A673 (cell line): ENCODE results near the gene MAP2. TPM values are rescaled to one million over a fixed set of nuclear protein-coding genes. Genes with fewer than 3 reads are reported as not detected.
A peak's percentile ranks its signal among the peaks of the same experiment; 100 is the strongest.

Experiments
- BruUV-seq: library from RNA; stranded (reverse); fragments of 400-500 nt; replicated peaks from 2 replicates; lab custom pipeline; 2021; lab: Mats Ljungman, UMichigan
- CTCF ChIA-PET: fragments of 300-600 bp; sonication (Branson Sonifier 250); formaldehyde crosslinking; loops from one replicate; lab custom pipeline; 2022; ENCODE audit warnings: antibody characterized with exemption; lab: Charles Lee
- POLR2A ChIA-PET: fragments of 300-600 bp; sonication (Branson Sonifier 250); formaldehyde crosslinking; loops from one replicate; lab custom pipeline; 2022; ENCODE audit warnings: antibody characterized with exemption; ENCODE audit not compliant: low non-redundant PET; lab: Charles Lee
- DNase-seq: peaks from one replicate; pipeline ENCODE4 v3.0.0-alpha.2; 2015; ENCODE audit warnings: low spot score
- H3K27ac ChIP-seq: fragments of 200-600 bp; sonication (generic); 2 replicates; pipeline ENCODE4 v1.5.1; 2016; ENCODE audit warnings: mixed run types, low read depth, mild to moderate bottlenecking, mixed read lengths, antibody characterized with exemption, low read length; ENCODE audit not compliant: poor library complexity, severe bottlenecking
- H3K27me3 ChIP-seq: fragments of 200-600 bp; sonication (generic); replicated peaks from 2 replicates; pipeline ENCODE4 v1.6.1; 2017; ENCODE audit warnings: mixed run types, low read depth, mild to moderate bottlenecking, mixed read lengths, antibody characterized with exemption, low read length; ENCODE audit not compliant: insufficient read depth, poor library complexity
- H3K36me3 ChIP-seq: fragments of 200-600 bp; sonication (generic); 2 replicates; pipeline ENCODE4 v1.6.1; 2016; ENCODE audit warnings: mixed run types, mild to moderate bottlenecking, mixed read lengths, antibody characterized with exemption, low read length; ENCODE audit not compliant: insufficient read depth, poor library complexity, severe bottlenecking
- H3K4me1 ChIP-seq: fragments of 200-600 bp; sonication (generic); 2 replicates; pipeline ENCODE4 v1.6.1; 2017; ENCODE audit warnings: mixed run types, mild to moderate bottlenecking, mixed read lengths, antibody characterized with exemption, low read length; ENCODE audit not compliant: insufficient read depth, poor library complexity, severe bottlenecking
- H3K4me3 ChIP-seq: fragments of 200-600 bp; sonication (generic); 2 replicates; pipeline ENCODE4 v1.5.1; 2016; ENCODE audit warnings: low read depth, mixed run types, mild to moderate bottlenecking, mixed read lengths, low read length; ENCODE audit not compliant: poor library complexity, severe bottlenecking
- H3K9me3 ChIP-seq: fragments of 200-600 bp; sonication (generic); 2 replicates; pipeline ENCODE4 v1.6.1; 2016; ENCODE audit warnings: mixed run types, low read depth, mild to moderate bottlenecking, mixed read lengths, antibody characterized with exemption, low read length; ENCODE audit not compliant: poor library complexity, severe bottlenecking
- EZH2 ChIP-seq: fragments of 200-600 bp; sonication (generic); IDR thresholded peaks from 2 replicates; pipeline ENCODE4 v1.6.1; 2017; ENCODE audit warnings: borderline replicate concordance, low read depth, mild to moderate bottlenecking, mixed read lengths, antibody characterized with exemption, low read length; ENCODE audit not compliant: poor library complexity, severe bottlenecking
- intact Hi-C: fragments of 100-400 bp; cut with micrococcal nuclease; formaldehyde crosslinking; loops from one replicate; pipeline ENCODE4 v1.10.0; 2022; ENCODE audit not compliant: unreplicated experiment
- total RNA-seq: library from RNA; stranded (reverse); gene quantifications from 2 replicates; pipeline ENCODE4 v1.2.3, GENCODE V29; 2021
- TF ChIP-seq, protein P1 (sequence below): fragments of 300-800, 200-600 bp; sonication (generic); conservative IDR thresholded peaks from 2 replicates; pipeline ENCODE4 v1.5.1; 2017; ENCODE audit warnings: low read depth, mild to moderate bottlenecking, antibody characterized with exemption, low read length, moderate library complexity, mixed read lengths

Gene MAP2
- total RNA-seq, 1 experiment from 2014 or later: 1.7 TPM

DNA sequence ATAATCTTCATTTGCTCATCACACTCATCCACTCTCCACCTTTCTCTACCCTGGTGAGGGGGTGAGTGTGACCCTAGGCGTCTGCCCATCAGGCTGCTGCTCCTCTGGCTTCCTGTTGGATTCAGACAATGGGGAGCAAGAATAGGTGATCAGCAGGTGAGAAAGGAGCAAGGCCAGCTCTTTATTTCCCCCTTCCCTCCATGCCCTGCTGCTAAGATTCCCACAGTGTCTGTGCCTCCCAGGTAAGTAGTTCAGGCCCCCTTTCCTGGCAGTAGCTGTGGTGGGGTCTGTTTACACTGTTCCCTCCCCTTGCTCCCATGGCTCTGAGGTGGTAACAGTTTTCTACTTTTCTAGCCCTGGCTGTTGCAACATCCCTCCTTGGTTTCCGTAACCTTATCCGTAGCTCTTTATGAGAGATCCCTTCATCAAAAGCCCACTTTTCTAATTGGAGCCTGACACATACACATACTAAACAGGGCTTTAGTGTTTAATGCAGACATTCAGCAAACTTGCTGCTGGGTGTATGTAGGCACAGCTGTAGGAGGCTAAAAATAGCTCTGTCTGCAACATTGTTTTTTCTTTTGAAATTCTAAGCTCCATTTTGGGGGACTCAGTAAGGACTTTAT lies 27.5 kb downstream of the MAP2 start:
- Histone ChIP-seq H3K36me3 (no peaks in the 10 kb centered on the region), H3K27me3 (no peaks in the 10 kb centered on the region), H3K9me3 (no peaks in the 10 kb centered on the region), H3K27ac (no peak overlapping the region), H3K4me1 (no peaks in the 10 kb centered on the region), H3K4me3 (no peak overlapping the region)
- CTCF ChIA-PET: interaction anchor here (0.9 kb wide), 1 partner anchor 26 kb away, joined by 3 read pairs; no protein-coding TSS in a partner anchor
- no TSS peak for BruUV-seq
- intact Hi-C loops: no loop called here
- TF ChIP-seq, protein P1, sequence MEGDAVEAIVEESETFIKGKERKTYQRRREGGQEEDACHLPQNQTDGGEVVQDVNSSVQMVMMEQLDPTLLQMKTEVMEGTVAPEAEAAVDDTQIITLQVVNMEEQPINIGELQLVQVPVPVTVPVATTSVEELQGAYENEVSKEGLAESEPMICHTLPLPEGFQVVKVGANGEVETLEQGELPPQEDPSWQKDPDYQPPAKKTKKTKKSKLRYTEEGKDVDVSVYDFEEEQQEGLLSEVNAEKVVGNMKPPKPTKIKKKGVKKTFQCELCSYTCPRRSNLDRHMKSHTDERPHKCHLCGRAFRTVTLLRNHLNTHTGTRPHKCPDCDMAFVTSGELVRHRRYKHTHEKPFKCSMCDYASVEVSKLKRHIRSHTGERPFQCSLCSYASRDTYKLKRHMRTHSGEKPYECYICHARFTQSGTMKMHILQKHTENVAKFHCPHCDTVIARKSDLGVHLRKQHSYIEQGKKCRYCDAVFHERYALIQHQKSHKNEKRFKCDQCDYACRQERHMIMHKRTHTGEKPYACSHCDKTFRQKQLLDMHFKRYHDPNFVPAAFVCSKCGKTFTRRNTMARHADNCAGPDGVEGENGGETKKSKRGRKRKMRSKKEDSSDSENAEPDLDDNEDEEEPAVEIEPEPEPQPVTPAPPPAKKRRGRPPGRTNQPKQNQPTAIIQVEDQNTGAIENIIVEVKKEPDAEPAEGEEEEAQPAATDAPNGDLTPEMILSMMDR: no peak
- no peak for TF ChIP-seq EZH2
- DNase-seq: no peak
- POLR2A ChIA-PET: no interaction called here

DNA sequence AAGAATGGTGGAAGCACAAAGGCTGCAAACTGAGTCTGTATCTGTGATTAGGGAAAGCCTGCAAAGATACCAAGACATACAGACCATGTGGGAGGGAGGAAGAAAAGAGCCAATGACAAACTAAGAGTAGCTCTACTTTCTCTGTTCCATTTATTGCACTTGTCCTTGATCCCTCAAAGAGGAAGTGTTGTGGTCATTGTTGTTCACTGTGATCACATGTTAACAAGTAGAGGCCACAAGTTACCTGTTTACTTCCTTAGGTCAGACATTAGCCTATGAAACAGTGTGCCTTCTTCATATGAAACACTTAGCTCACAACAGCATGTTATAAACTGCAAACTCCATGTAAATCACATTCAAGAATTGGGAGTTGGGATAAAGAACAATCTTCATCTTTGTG lies 32.6 kb downstream of the MAP2 start:
- ChIA-PET POLR2A (no interaction called here), CTCF (no interaction called here)
- Histone ChIP-seq H3K9me3 (no peaks in the 10 kb centered on the region), H3K4me1 (no peaks in the 10 kb centered on the region), H3K27ac (no peak overlapping the region), H3K4me3 (no peak overlapping the region), H3K27me3 (no peaks in the 10 kb centered on the region), H3K36me3 (no peaks in the 10 kb centered on the region)
- intact Hi-C loops: no loop called here
- BruUV-seq: no TSS peak
- DNase-seq: no peak
- TF ChIP-seq, protein P1: no peak
- TF ChIP-seq EZH2: no peak

DNA sequence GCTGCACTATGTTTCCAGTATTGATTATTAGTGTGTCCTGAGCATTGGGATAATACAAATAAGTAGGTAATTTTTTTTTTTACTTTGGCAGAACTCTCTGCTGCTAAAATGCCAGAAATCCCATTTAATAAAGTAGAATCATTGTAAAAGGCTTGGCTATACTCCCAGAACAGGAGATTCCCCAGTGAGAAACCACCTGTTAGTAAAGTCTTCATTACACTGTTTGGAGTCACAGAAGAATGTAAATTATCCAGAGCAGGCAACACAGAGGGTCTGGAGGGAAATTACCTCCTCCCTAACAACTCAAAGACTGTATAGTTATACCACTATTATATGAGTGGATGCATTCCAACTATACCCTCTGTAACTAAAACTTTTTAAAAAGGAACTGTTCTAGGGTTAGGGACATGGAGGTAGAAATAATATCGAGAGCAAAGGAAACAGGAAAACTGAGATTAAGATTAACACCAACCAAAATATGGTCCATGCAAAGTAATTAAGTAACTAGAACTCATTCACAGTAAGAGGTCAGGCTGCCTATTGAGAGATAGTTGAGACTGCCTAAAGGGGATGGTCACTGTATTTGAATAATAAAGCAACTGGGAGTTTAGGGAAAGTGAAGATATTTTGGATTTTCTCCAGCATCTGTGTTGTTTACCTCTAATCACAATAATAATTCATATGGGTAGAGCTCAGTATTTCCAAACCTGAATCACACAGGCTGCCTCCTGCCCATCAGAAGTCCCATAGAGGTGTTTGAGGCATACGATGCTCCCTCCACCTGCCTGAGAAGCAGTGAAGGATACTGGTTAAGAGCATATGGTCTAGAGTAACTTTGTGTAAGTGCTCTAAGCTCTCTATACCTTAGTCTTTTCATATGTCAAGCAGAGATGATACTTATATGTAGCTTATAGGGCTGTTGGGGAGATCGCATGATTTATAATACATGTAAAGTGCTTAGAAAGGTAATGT lies 34.4 kb downstream of the MAP2 start:
- H3K36me3 ChIP-seq: no peaks in the 10 kb centered on the region
- no peak overlapping the region for H3K4me3 ChIP-seq
- H3K27me3 ChIP-seq: no peaks in the 10 kb centered on the region
- POLR2A ChIA-PET: no interaction called here
- H3K4me1 ChIP-seq: no peaks in the 10 kb centered on the region
- BruUV-seq: no TSS peak
- no peak overlapping the region for H3K27ac ChIP-seq
- DNase-seq: peak; percentile 8
- H3K9me3 ChIP-seq: no peaks in the 10 kb centered on the region
- intact Hi-C loops: no loop called here
- no peak for TF ChIP-seq EZH2
- TF ChIP-seq, protein P1: no peak
- CTCF ChIA-PET: no interaction called here
